Hematopoietic multipotent progenitor cell treated with erythropoietin and hydrocortisone succinate and interleukin-3 and kit ligand, for 8 days (in vitro differentiated cells): ENCODE measurements around the gene AMT.
A peak's percentile ranks its signal among the peaks of the same experiment; 100 is the strongest.

ENCODE experiments used
- DNase-seq: peaks from one replicate; pipeline ENCODE4 v3.0.0-alpha.2; 2015

Gene AMT

GRCh38 chr3:49422379-49423248 is at the start of gene AMT:
Gene AMT (minus strand): TSS chr3:49422473. CDS start chr3:49422450, 23 bp downstream.
- peak; percentile 71 for DNase-seq

GRCh38 chr3:49470714-49471420 is 48.6 kb upstream of the AMT start:
- peak; percentile 34 for DNase-seq

GRCh38 chr3:49469936-49470713 is 47.9 kb upstream of the AMT start, which contains the start of gene DAG1:
Gene DAG1 (plus strand): TSS chr3:49470267. CDS start chr3:49510535, 40,268 bp downstream.
- peak; percentile 95 for DNase-seq

GRCh38 chr3:49469037-49469935 is 47.0 kb upstream of the AMT start:
- DNase-seq, result no peak

GRCh38 chr3:49466085-49466484 is 43.8 kb upstream of the AMT start:
- peak; percentile 53 for DNase-seq

- DNase-seq, result peak; percentile 97
These were observed 43.2 kb upstream of the AMT start for GRCh38 chr3:49465270-49466034.

GRCh38 chr3:49462222-49462621 is 39.9 kb upstream of the AMT start:
- DNase-seq, result peak; percentile 26

- DNase-seq, result peak; percentile 22
These were observed 39.3 kb upstream of the AMT start for GRCh38 chr3:49461443-49462171.

GRCh38 chr3:49460956-49461355 is 38.7 kb upstream of the AMT start:
- DNase-seq, result no peak

- no peak for DNase-seq
These were observed 38.1 kb upstream of the AMT start for GRCh38 chr3:49460188-49460890.

GRCh38 chr3:49456466-49456865 is 34.2 kb upstream of the AMT start:
- DNase-seq, result no peak

- DNase-seq, result no peak
These were observed 32.8 kb upstream of the AMT start for GRCh38 chr3:49454898-49455681.

GRCh38 chr3:49454458-49454857 is 32.2 kb upstream of the AMT start:
- peak; percentile 62 for DNase-seq

GRCh38 chr3:49453621-49454020 is 31.3 kb upstream of the AMT start:
- no peak for DNase-seq

GRCh38 chr3:49445391-49445790 is 23.1 kb upstream of the AMT start:
- DNase-seq, result no peak

- no peak for DNase-seq
These were observed 12.5 kb upstream of the AMT start for GRCh38 chr3:49434731-49435130.

GRCh38 chr3:49428752-49429080 is 6.4 kb upstream of the AMT start:
- DNase-seq, result peak; percentile 29

- DNase-seq, result no peak
These were observed 5.3 kb upstream of the AMT start for GRCh38 chr3:49427586-49427985.

- no peak for DNase-seq
These were observed 2.5 kb upstream of the AMT start for GRCh38 chr3:49424816-49425215.
